GM18508 (cell line): ENCODE data around the gene RNASEH2C.
"Not testable (repeated sequence)": the region's sequence is repeated elsewhere in the genome, so short reads cannot be mapped to it uniquely, and the experiment has no call there.

Source experiments
- ATAC-seq: cut with Tn5 transposase; IDR thresholded peaks from one replicate; pipeline ENCODE4 v1.9.1; 2021; ENCODE audit warnings: moderate number of reproducible peaks; ENCODE audit not compliant: insufficient read depth, unreplicated experiment

Gene RNASEH2C

GRCh38 chr11:65720211-65720934 is at the start of gene RNASEH2C:
Gene RNASEH2C (minus strand): TSS chr11:65720798. CDS start chr11:65720758, 40 bp downstream.
- ATAC-seq = no peak

GRCh38 chr11:65767806-65768205 is 47.2 kb upstream of the RNASEH2C start:
- not testable (repeated sequence) for ATAC-seq

GRCh38 chr11:65767406-65767805 is 46.8 kb upstream of the RNASEH2C start:
- ATAC-seq = no peak

- ATAC-seq = no peak
Measured at GRCh38 chr11:65766535-65766934, 45.9 kb upstream of the RNASEH2C start.

- no peak for ATAC-seq
Measured at GRCh38 chr11:65764434-65764833, 43.8 kb upstream of the RNASEH2C start.

- not testable (repeated sequence) for ATAC-seq
Measured at GRCh38 chr11:65762816-65763215, 42.2 kb upstream of the RNASEH2C start.

- not testable (repeated sequence) for ATAC-seq
Measured at GRCh38 chr11:65762169-65762568, 41.6 kb upstream of the RNASEH2C start.

GRCh38 chr11:65745049-65745448 is 24.5 kb upstream of the RNASEH2C start:
- ATAC-seq = no peak

GRCh38 chr11:65744699-65745042 is 24.1 kb upstream of the RNASEH2C start:
- ATAC-seq = no peak

- ATAC-seq = no peak
Measured at GRCh38 chr11:65744026-65744698, 23.6 kb upstream of the RNASEH2C start.

GRCh38 chr11:65743681-65744025 is 23.1 kb upstream of the RNASEH2C start:
- ATAC-seq = no peak

- no peak for ATAC-seq
Measured at GRCh38 chr11:65742353-65742752, 21.8 kb upstream of the RNASEH2C start.

- no peak for ATAC-seq
Measured at GRCh38 chr11:65741185-65741584, 20.6 kb upstream of the RNASEH2C start.

GRCh38 chr11:65739022-65739421 is 18.4 kb upstream of the RNASEH2C start:
- no peak for ATAC-seq

- no peak for ATAC-seq
Measured at GRCh38 chr11:65736810-65737209, 16.2 kb upstream of the RNASEH2C start.

- not testable (repeated sequence) for ATAC-seq
Measured at GRCh38 chr11:65735111-65735510, 14.5 kb upstream of the RNASEH2C start.

- ATAC-seq = no peak
Measured at GRCh38 chr11:65730461-65730860, 9.9 kb upstream of the RNASEH2C start.

- no peak for ATAC-seq
Measured at GRCh38 chr11:65727865-65728264, 7.3 kb upstream of the RNASEH2C start.

- no peak for ATAC-seq
Measured at GRCh38 chr11:65726660-65727059, 6.1 kb upstream of the RNASEH2C start.

- no peak for ATAC-seq
Measured at GRCh38 chr11:65722261-65722660, 1.7 kb upstream of the RNASEH2C start.

GRCh38 chr11:65719871-65720210 is 757 bp downstream of the RNASEH2C start:
- ATAC-seq = no peak

- no peak for ATAC-seq
Measured at GRCh38 chr11:65718964-65719492, 1.6 kb downstream of the RNASEH2C start.
